ENCODE results near the gene TTC34.

DNA sequence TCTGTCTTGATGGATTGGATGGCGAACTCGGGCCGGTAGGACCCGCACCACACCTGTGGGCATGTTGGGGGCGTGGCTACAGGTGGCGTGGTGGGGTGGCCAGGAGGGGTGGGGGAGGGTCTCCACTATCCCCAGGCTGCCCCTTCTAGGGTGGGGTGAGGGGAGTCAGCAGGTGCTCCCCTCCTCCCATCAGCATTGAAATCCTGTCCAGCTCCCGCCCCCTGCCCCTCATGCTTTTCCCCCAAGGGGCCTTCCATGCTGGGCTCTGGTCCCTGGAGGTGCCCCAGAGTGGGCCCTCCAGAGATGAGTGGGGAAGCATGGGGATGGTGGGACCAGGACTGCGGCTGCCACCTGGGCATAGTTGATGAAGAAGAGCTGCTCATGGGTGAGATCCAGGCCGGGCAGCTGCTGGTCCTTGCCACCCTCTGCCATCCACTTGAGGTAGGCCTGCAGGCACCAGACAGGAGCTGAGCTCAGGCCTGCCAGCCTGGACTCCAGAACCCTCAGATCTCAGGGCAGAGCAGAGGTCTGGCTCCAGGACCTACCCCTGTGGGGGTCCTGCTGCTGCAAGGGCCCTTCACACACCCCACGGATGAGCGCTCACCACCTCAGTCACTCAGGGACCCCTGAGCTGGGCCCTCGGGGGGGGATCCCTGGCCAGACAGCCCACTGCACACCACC is 209.8 kb downstream of the TTC34 start:
- TF ChIP-seq, protein P1, sequence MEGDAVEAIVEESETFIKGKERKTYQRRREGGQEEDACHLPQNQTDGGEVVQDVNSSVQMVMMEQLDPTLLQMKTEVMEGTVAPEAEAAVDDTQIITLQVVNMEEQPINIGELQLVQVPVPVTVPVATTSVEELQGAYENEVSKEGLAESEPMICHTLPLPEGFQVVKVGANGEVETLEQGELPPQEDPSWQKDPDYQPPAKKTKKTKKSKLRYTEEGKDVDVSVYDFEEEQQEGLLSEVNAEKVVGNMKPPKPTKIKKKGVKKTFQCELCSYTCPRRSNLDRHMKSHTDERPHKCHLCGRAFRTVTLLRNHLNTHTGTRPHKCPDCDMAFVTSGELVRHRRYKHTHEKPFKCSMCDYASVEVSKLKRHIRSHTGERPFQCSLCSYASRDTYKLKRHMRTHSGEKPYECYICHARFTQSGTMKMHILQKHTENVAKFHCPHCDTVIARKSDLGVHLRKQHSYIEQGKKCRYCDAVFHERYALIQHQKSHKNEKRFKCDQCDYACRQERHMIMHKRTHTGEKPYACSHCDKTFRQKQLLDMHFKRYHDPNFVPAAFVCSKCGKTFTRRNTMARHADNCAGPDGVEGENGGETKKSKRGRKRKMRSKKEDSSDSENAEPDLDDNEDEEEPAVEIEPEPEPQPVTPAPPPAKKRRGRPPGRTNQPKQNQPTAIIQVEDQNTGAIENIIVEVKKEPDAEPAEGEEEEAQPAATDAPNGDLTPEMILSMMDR (conservative IDR thresholded peaks at IDR 0.05; ENCODE audit: low read length), result no peak
- no peak for TF ChIP-seq EZH2phosphoT487 (IDR thresholded peaks at IDR 0.05; ENCODE audit: borderline replicate concordance)

Data from Loucy (cell line).